CD4-positive, alpha-beta T cell (primary cell): ENCODE measurements around the gene DLGAP5. TPM values are rescaled to one million over a fixed set of nuclear protein-coding genes. Genes with fewer than 3 reads are reported as not detected.

Experiments used
- ATAC-seq: fragments of 200-7000 bp; cut with Tn5 transposase; one replicate; pipeline ENCODE4 v1.10.0; 2022; ENCODE audit warnings: mild to moderate bottlenecking; ENCODE audit not compliant: poor library complexity
- CTCF ChIA-PET: fragments of 350-600 bp; sonication (Branson Sonifier 250); formaldehyde crosslinking; loops from one replicate; lab custom pipeline; 2021; ENCODE audit warnings: antibody characterized with exemption, inconsistent platforms; lab: Charles Lee
- POLR2A ChIA-PET: fragments of 350-600 bp; sonication (Branson Sonifier 250); formaldehyde crosslinking; loops from one replicate; lab custom pipeline; 2021; ENCODE audit warnings: antibody characterized with exemption, inconsistent platforms; lab: Charles Lee
- DNase-seq, 14 experiments: peaks; one replicate each; pipeline ENCODE4 v3.0.0-alpha.2; 2013 to 2020; ENCODE audit warnings: mixed read lengths in 2 of 14
- H3K27ac ChIP-seq, 2 donors: one replicate each; pipeline versions ENCODE4 v1.5.1 to v1.7.0; 2013; ENCODE audit warnings: low read length in 2 of 2, low read depth in 1 of 2, mild to moderate bottlenecking in 1 of 2
- H3K27me3 ChIP-seq, 2 experiments: 1 replicate in 1 of 2; 2 replicates in 1 of 2; pipeline versions ENCODE4 v1.6.1 to v1.7.0; 2013; ENCODE audit warnings: low read length in 2 of 2, control low read depth in 1 of 2, mild to moderate bottlenecking in 1 of 2, moderate library complexity in 1 of 2; ENCODE audit not compliant: insufficient read depth in 2 of 2, control insufficient read depth in 1 of 2
- H3K36me3 ChIP-seq: one replicate; pipeline ENCODE4 v1.6.1; 2013; ENCODE audit warnings: low read length, control low read depth; ENCODE audit not compliant: insufficient read depth
- H3K4me1 ChIP-seq: one replicate; pipeline ENCODE4 v1.6.1; 2013; ENCODE audit warnings: low read length, control low read depth; ENCODE audit not compliant: insufficient read depth
- H3K4me3 ChIP-seq: one replicate; pipeline ENCODE4 v1.5.1; 2013; ENCODE audit warnings: mild to moderate bottlenecking, low read length, moderate library complexity
- H3K9me3 ChIP-seq, 2 experiments: 1 replicate in 1 of 2; 2 replicates in 1 of 2; pipeline versions ENCODE4 v1.6.1 to v1.7.0; 2013; ENCODE audit warnings: low read length in 2 of 2, mild to moderate bottlenecking in 2 of 2, control low read depth in 1 of 2, moderate library complexity in 1 of 2; ENCODE audit not compliant: control insufficient read depth in 1 of 2, insufficient read depth in 1 of 2
- H3K27ac Mint-ChIP-seq: one replicate; pipeline ENCODE4 v1.8.0; 2020; ENCODE audit warnings: mixed read lengths
- H3K27me3 Mint-ChIP-seq: one replicate; pipeline ENCODE4 v1.8.0; 2021; ENCODE audit warnings: mixed read lengths
- H3K36me3 Mint-ChIP-seq: one replicate; pipeline ENCODE4 v1.8.0; 2021; ENCODE audit warnings: low read depth, mixed read lengths
- H3K4me1 Mint-ChIP-seq: one replicate; pipeline ENCODE4 v1.8.0; 2021; ENCODE audit warnings: low read depth, mixed read lengths
- H3K4me3 Mint-ChIP-seq: one replicate; pipeline ENCODE4 v1.8.0; 2020; ENCODE audit warnings: mild to moderate bottlenecking, mixed read lengths
- H3K9me3 Mint-ChIP-seq: one replicate; pipeline ENCODE4 v1.8.0; 2020; ENCODE audit warnings: mixed read lengths
- intact Hi-C, 2 experiments: fragments of 100-400 bp; cut with DNase I in 1 of 2; cut with micrococcal nuclease in 1 of 2; formaldehyde crosslinking; loops; one replicate each; pipeline versions ENCODE4 v1.15.1 to v1.9.0; 2023 to 2025; cut with DNase I, micrococcal nuclease
- total RNA-seq, 174 experiments: library from RNA in 2 of 174; stranded (reverse) in 2 of 174; gene quantifications; one replicate each; pipeline ENCODE4 v1.2.3 and lab custom pipeline; 2021 to 2026
- TF ChIP-seq, protein P1 (sequence below): fragments of 200-600 bp; IDR thresholded peaks from one replicate; pipeline ENCODE4 v1.8.0; 2022; ENCODE audit warnings: antibody characterized with exemption, mild to moderate bottlenecking

DLGAP5 gene
- total RNA-seq, 2 experiments from 2014 or later = 0.25 TPM; not detected in 1

DNA sequence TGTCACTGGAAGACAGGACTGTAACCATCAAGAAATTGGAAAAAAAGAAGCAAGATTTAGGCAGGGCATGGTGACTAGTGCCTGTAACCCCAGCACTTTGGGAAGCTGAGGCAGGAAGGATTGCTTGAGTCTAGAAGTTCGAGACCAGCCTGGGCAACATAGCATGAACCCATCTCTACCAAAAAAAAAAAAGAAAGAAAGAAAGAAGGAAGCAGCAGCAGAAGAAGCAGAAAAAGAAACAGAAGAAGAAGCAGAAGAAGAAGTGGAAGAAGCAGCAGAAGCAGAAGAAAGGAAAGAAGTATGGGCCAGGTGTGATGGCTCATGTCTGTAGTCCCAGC is 92.9 kb downstream of the DLGAP5 start:
- Histone ChIP-seq H3K4me3 (no peak overlapping the region), H3K9me3 (no peaks in the 10 kb centered on the region), H3K36me3 (no peaks in the 10 kb centered on the region), H3K27ac (peak overlapping the region in 1 of 2 donors; percentile 68), H3K27me3 (no peaks in the 10 kb centered on the region), H3K4me1 (peaks cover 45% of the 10 kb centered on the region)
- H3K36me3 Mint-ChIP-seq = no peaks in the 10 kb centered on the region
- H3K4me1 Mint-ChIP-seq = peaks cover 40% of the 10 kb centered on the region
- intact Hi-C loops = no loop called here
- H3K27ac Mint-ChIP-seq = peak overlapping the region; percentile 22
- ChIA-PET POLR2A (interaction anchor here (0.6 to 1.3 kb wide), 3 partner anchors 31 to 59 kb away, joined by 3 to 5 read pairs (median 3); partner anchors contain the start of gene MAPK1IP1L), CTCF (interaction anchor here (0.9 to 2.1 kb wide), 5 partner anchors 9 to 62 kb away, joined by 3 to 6 read pairs (median 3); partner anchors contain the start of gene MAPK1IP1L)
- ATAC-seq (no peak), DNase-seq (no peak)
- TF ChIP-seq, protein P1, sequence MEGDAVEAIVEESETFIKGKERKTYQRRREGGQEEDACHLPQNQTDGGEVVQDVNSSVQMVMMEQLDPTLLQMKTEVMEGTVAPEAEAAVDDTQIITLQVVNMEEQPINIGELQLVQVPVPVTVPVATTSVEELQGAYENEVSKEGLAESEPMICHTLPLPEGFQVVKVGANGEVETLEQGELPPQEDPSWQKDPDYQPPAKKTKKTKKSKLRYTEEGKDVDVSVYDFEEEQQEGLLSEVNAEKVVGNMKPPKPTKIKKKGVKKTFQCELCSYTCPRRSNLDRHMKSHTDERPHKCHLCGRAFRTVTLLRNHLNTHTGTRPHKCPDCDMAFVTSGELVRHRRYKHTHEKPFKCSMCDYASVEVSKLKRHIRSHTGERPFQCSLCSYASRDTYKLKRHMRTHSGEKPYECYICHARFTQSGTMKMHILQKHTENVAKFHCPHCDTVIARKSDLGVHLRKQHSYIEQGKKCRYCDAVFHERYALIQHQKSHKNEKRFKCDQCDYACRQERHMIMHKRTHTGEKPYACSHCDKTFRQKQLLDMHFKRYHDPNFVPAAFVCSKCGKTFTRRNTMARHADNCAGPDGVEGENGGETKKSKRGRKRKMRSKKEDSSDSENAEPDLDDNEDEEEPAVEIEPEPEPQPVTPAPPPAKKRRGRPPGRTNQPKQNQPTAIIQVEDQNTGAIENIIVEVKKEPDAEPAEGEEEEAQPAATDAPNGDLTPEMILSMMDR = no peak
- H3K4me3 Mint-ChIP-seq = no peak overlapping the region
- H3K27me3 Mint-ChIP-seq = no peaks in the 10 kb centered on the region
- H3K9me3 Mint-ChIP-seq = no peaks in the 10 kb centered on the region

Other genes with a start within 250 kb of the DLGAP5 start
- gene WDHD1, start 164.5 kb downstream of the DLGAP5 start, total RNA-seq = 1 to 10 TPM; 1.8 to 2.2 TPM
- 10 to 100 TPM; 19.5 to 20.7 TPM for gene SOCS4, start 164.3 kb downstream of the DLGAP5 start, total RNA-seq
- 100 to 1,000 TPM; 198 to 207 TPM for gene MAPK1IP1L, start 139.9 kb downstream of the DLGAP5 start, total RNA-seq
- 10 to 100 TPM; 11.7 to 12.1 TPM for gene LGALS3, start 62.3 kb downstream of the DLGAP5 start, total RNA-seq
- gene FBXO34, start 79.8 kb upstream of the DLGAP5 start, total RNA-seq = 10 to 100 TPM; 28.3 to 29.7 TPM
- 10 to 100 TPM; 19.9 to 20.5 TPM for gene ATG14, start 220.2 kb upstream of the DLGAP5 start, total RNA-seq
- not detected for gene TBPL2, start 249.0 kb upstream of the DLGAP5 start, total RNA-seq